Measurements from ENCODE around the gene MYBL2. TPM values are rescaled to one million over a fixed set of nuclear protein-coding genes. Genes with fewer than 3 reads are reported as not detected.

MYBL2 gene
- total RNA-seq, 1 experiment from 2014 or later: 159 TPM

DNA sequence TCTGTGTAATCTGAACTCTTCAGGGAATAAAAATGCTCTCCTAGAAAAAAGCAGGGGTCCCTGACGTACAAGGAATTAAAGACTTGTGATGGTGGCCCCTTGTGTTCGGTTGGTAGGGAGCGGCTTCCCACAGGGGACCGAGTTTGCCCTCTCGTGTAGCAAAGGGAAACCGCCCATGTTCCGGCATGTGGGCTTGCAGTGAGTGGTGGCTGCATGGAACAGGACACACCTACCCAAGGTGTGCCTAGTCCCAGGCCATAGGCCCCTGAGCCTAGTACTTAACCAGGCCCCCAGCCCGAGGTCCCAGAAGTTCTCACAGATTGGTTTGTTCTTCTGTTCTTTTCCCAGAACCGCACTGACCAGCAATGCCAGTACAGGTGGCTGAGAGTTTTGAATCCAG, 15.5 kb downstream of the MYBL2 start:
- Histone ChIP-seq H3K23ac (ENCODE audit: insufficient read length, low read depth, low read length) (no peak overlapping the region), H3K79me2 (ENCODE audit: insufficient read depth, low read length) (no peaks in the 10 kb centered on the region; the same call in 1 of the 2 replicates), H3K56ac (ENCODE audit: insufficient read length, low read depth, low read length) (no peak overlapping the region), H2BK15ac (ENCODE audit: low read depth, low read length) (no peak overlapping the region), H3K4me2 (ENCODE audit: insufficient read depth, insufficient read length, low read length) (no peak overlapping the region), H3K79me1 (ENCODE audit: insufficient read depth, low read depth, low read length, poor library complexity, severe bottlenecking) (no peaks in the 10 kb centered on the region), H2BK12ac (ENCODE audit: insufficient read length, low read depth, low read length) (no peak overlapping the region), H4K91ac (ENCODE audit: insufficient read length, low read depth, low read length) (no peak overlapping the region), H2AFZ (ENCODE audit: low read length) (no peak overlapping the region), H3K4ac (ENCODE audit: low read depth, low read length) (no peak overlapping the region), H3K23me2 (ENCODE audit: insufficient read length, low read depth, low read length, poor library complexity, severe bottlenecking) (no peaks in the 10 kb centered on the region), H4K5ac (ENCODE audit: insufficient read length, low read depth, low read length) (no peak overlapping the region), H3T11ph (ENCODE audit: low read length) (no peak overlapping the region), H2BK5ac (ENCODE audit: insufficient read length, low read length) (no peak overlapping the region), H2BK120ac (ENCODE audit: low read depth, low read length, poor library complexity, severe bottlenecking) (no peak overlapping the region), H4K8ac (replicated peaks; ENCODE audit: insufficient read length, low read depth, low read length) (no peak overlapping the region), H3K9me3 (ENCODE audit: control insufficient read depth, low read depth, low read length) (no peaks in the 10 kb centered on the region), H3K9ac (ENCODE audit: extremely low read depth, insufficient read length, low read length) (no peak overlapping the region), H3K4me1 (ENCODE audit: insufficient read depth, low read length) (no peaks in the 10 kb centered on the region), H3K14ac (ENCODE audit: insufficient read depth, low read length) (no peak overlapping the region), H3K27me3 (ENCODE audit: insufficient read depth, low read length) (no peaks in the 10 kb centered on the region), H2BK20ac (ENCODE audit: low read depth, low read length, poor library complexity, severe bottlenecking) (no peak overlapping the region), H2AK5ac (ENCODE audit: insufficient read length, low read length) (no peak overlapping the region), H4K20me1 (ENCODE audit: control insufficient read depth, insufficient read depth, insufficient read length) (no peaks in the 10 kb centered on the region), H3K18ac (ENCODE audit: insufficient read length, low read depth, low read length) (no peak overlapping the region), H3K27ac (ENCODE audit: insufficient read length, low read depth, low read length) (no peak overlapping the region)
- WGBS (ENCODE audit: extremely low coverage, insufficient read length, low lambda C conversion rate): no CpG with 5 or more reads among the region's 9 CpGs
- Mint-ChIP-seq H3K9me3 (no peaks in the 10 kb centered on the region), H3K27me3 (ENCODE audit: low read depth) (no peaks in the 10 kb centered on the region), H3K27ac (no peak overlapping the region), H3K36me3 (ENCODE audit: insufficient read depth in 1 of 3, low read depth in 3 of 3) (peaks cover 16 to 64% (median 62%) of the 10 kb centered on the region in 3 experiments; a peak in 5 of 7 replicates), H3K4me1 (peaks cover 7 to 8% of the 10 kb centered on the region in 2 experiments; a peak in 3 of 4 replicates), H3K4me3 (no peak overlapping the region)
- TF ChIP-seq, protein P1, sequence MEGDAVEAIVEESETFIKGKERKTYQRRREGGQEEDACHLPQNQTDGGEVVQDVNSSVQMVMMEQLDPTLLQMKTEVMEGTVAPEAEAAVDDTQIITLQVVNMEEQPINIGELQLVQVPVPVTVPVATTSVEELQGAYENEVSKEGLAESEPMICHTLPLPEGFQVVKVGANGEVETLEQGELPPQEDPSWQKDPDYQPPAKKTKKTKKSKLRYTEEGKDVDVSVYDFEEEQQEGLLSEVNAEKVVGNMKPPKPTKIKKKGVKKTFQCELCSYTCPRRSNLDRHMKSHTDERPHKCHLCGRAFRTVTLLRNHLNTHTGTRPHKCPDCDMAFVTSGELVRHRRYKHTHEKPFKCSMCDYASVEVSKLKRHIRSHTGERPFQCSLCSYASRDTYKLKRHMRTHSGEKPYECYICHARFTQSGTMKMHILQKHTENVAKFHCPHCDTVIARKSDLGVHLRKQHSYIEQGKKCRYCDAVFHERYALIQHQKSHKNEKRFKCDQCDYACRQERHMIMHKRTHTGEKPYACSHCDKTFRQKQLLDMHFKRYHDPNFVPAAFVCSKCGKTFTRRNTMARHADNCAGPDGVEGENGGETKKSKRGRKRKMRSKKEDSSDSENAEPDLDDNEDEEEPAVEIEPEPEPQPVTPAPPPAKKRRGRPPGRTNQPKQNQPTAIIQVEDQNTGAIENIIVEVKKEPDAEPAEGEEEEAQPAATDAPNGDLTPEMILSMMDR (conservative IDR thresholded peaks at IDR 0.05): no peak
- DNase-seq: no peak

Data from H9 (cell line).